H9 (cell line): ENCODE measurements around the gene MPPE1. TPM values are rescaled to one million over a fixed set of nuclear protein-coding genes. Genes with fewer than 3 reads are reported as not detected.
A peak's percentile ranks its signal among the peaks of the same experiment; 100 is the strongest.

Experiments used
- DNase-seq: peaks from one replicate; pipeline ENCODE4 v3.0.0-alpha.2; 2017
- H2AFZ ChIP-seq: one replicate; pipeline ENCODE4 v1.6.1; 2013; ENCODE audit warnings: mild to moderate bottlenecking, low read length, control low read depth, moderate library complexity
- H2AK5ac ChIP-seq: 2 replicates; pipeline ENCODE4 v1.6.1; 2013; ENCODE audit warnings: low read length, control low read depth, mixed read lengths; ENCODE audit not compliant: insufficient read length
- H2BK120ac ChIP-seq: one replicate; pipeline ENCODE4 v1.6.1; 2013; ENCODE audit warnings: low read depth, mild to moderate bottlenecking, low read length, control low read depth, inconsistent platforms; ENCODE audit not compliant: poor library complexity, severe bottlenecking
- H2BK12ac ChIP-seq: 2 replicates; pipeline ENCODE4 v1.6.1; 2013; ENCODE audit warnings: low read length, control low read depth, mixed read lengths, low read depth; ENCODE audit not compliant: insufficient read length
- H2BK15ac ChIP-seq: 2 replicates; pipeline ENCODE4 v1.6.1; 2013; ENCODE audit warnings: low read depth, low read length, control low read depth
- H2BK20ac ChIP-seq: one replicate; pipeline ENCODE4 v1.6.1; 2013; ENCODE audit warnings: low read depth, mild to moderate bottlenecking, low read length, control low read depth, inconsistent platforms; ENCODE audit not compliant: poor library complexity, severe bottlenecking
- H2BK5ac ChIP-seq: 2 replicates; pipeline ENCODE4 v1.6.1; 2013; ENCODE audit warnings: low read length, control low read depth, mixed read lengths; ENCODE audit not compliant: insufficient read length
- H3K14ac ChIP-seq: 2 replicates; pipeline ENCODE4 v1.6.1; 2013; ENCODE audit warnings: low read length, control low read depth; ENCODE audit not compliant: insufficient read depth
- H3K18ac ChIP-seq: 2 replicates; pipeline ENCODE4 v1.6.1; 2013; ENCODE audit warnings: low read depth, mild to moderate bottlenecking, mixed read lengths, low read length, control low read depth; ENCODE audit not compliant: insufficient read length
- H3K23ac ChIP-seq: 2 replicates; pipeline ENCODE4 v1.6.1; 2013; ENCODE audit warnings: low read length, control low read depth, mixed read lengths, low read depth; ENCODE audit not compliant: insufficient read length
- H3K23me2 ChIP-seq: 2 replicates; pipeline ENCODE4 v1.6.1; 2013; ENCODE audit warnings: low read depth, mild to moderate bottlenecking, mixed read lengths, low read length, control low read depth; ENCODE audit not compliant: insufficient read length, poor library complexity, severe bottlenecking
- H3K27ac ChIP-seq: 2 replicates; pipeline ENCODE4 v1.5.1; 2013; ENCODE audit warnings: low read length, control low read depth, mixed read lengths, low read depth; ENCODE audit not compliant: insufficient read length
- H3K27me3 ChIP-seq: 2 replicates; pipeline ENCODE4 v1.6.1; 2013; ENCODE audit warnings: low read length, control low read depth, inconsistent platforms; ENCODE audit not compliant: insufficient read depth
- H3K4ac ChIP-seq: 2 replicates; pipeline ENCODE4 v1.6.1; 2013; ENCODE audit warnings: low read depth, mild to moderate bottlenecking, control low read depth, inconsistent platforms, low read length, moderate library complexity
- H3K4me1 ChIP-seq: 2 replicates; pipeline ENCODE4 v1.6.1; 2013; ENCODE audit warnings: low read length, control low read depth, inconsistent platforms; ENCODE audit not compliant: insufficient read depth
- H3K4me2 ChIP-seq: 2 replicates; pipeline ENCODE4 v1.6.1; 2013; ENCODE audit warnings: low read length, control low read depth, mixed read lengths; ENCODE audit not compliant: insufficient read length, insufficient read depth
- H3K56ac ChIP-seq: 2 replicates; pipeline ENCODE4 v1.6.1; 2013; ENCODE audit warnings: low read depth, mild to moderate bottlenecking, mixed read lengths, low read length, control low read depth; ENCODE audit not compliant: insufficient read length
- H3K79me1 ChIP-seq: 2 replicates; pipeline ENCODE4 v1.6.1; 2013; ENCODE audit warnings: low read depth, mild to moderate bottlenecking, moderate library complexity, low read length, control low read depth, inconsistent platforms; ENCODE audit not compliant: insufficient read depth, poor library complexity, severe bottlenecking
- H3K79me2 ChIP-seq: 2 replicates; pipeline ENCODE4 v1.6.1; 2013; ENCODE audit warnings: low read length, control low read depth, inconsistent platforms; ENCODE audit not compliant: insufficient read depth
- H3K9ac ChIP-seq: 2 replicates; pipeline ENCODE4 v1.6.1; 2013; ENCODE audit warnings: low read length, control low read depth, mixed read lengths; ENCODE audit not compliant: insufficient read length; ENCODE audit errors: extremely low read depth
- H3K9me3 ChIP-seq: one replicate; pipeline ENCODE4 v1.6.1; 2013; ENCODE audit warnings: low read depth, low read length, inconsistent platforms; ENCODE audit not compliant: control insufficient read depth
- H3T11ph ChIP-seq: one replicate; pipeline ENCODE4 v1.6.1; 2013; ENCODE audit warnings: mild to moderate bottlenecking, low read length, control low read depth, inconsistent platforms
- H4K20me1 ChIP-seq: one replicate; pipeline ENCODE4 v1.6.1; 2013; ENCODE audit not compliant: control insufficient read depth, insufficient read length, insufficient read depth
- H4K5ac ChIP-seq: 2 replicates; pipeline ENCODE4 v1.6.1; 2013; ENCODE audit warnings: low read depth, mild to moderate bottlenecking, mixed read lengths, low read length, control low read depth; ENCODE audit not compliant: insufficient read length
- H4K8ac ChIP-seq: replicated peaks from 2 replicates; pipeline ENCODE4 v1.6.1; 2013; ENCODE audit warnings: low read length, control low read depth, mixed read lengths, low read depth; ENCODE audit not compliant: insufficient read length
- H4K91ac ChIP-seq: 2 replicates; pipeline ENCODE4 v1.6.1; 2013; ENCODE audit warnings: low read depth, mild to moderate bottlenecking, moderate library complexity, mixed read lengths, low read length, control low read depth; ENCODE audit not compliant: insufficient read length
- H3K27ac Mint-ChIP-seq, 3 experiments: 2 replicates in 2 of 3; 3 replicates in 1 of 3; pipeline ENCODE4 v1.8.0; 2020 to 2021; ENCODE audit warnings: mixed read lengths in 3 of 3, mild to moderate bottlenecking in 1 of 3, moderate library complexity in 1 of 3
- H3K27me3 Mint-ChIP-seq: 2 replicates; pipeline ENCODE4 v1.8.0; 2021; ENCODE audit warnings: low read depth, mild to moderate bottlenecking, moderate library complexity, mixed read lengths
- H3K36me3 Mint-ChIP-seq, 3 experiments: 2 replicates in 2 of 3; 3 replicates in 1 of 3; pipeline ENCODE4 v1.8.0; 2020 to 2021; ENCODE audit warnings: low read depth in 3 of 3, mixed read lengths in 3 of 3; ENCODE audit not compliant: insufficient read depth in 1 of 3
- H3K4me1 Mint-ChIP-seq, 2 experiments: 2 replicates each; pipeline ENCODE4 v1.8.0; 2020; ENCODE audit warnings: mixed read lengths in 2 of 2
- H3K4me3 Mint-ChIP-seq, 2 experiments: 2 replicates in 1 of 2; 3 replicates in 1 of 2; pipeline ENCODE4 v1.8.0; 2020 to 2021; ENCODE audit warnings: mild to moderate bottlenecking in 2 of 2, mixed read lengths in 2 of 2, moderate library complexity in 1 of 2
- H3K9me3 Mint-ChIP-seq, 2 experiments: 2 replicates in 1 of 2; 3 replicates in 1 of 2; pipeline ENCODE4 v1.8.0; 2020; ENCODE audit warnings: mild to moderate bottlenecking in 2 of 2, mixed read lengths in 2 of 2, moderate library complexity in 1 of 2
- CTCF ChIP-seq: fragments of 200-600 bp; sonication (generic); conservative IDR thresholded peaks from 3 replicates; pipeline ENCODE4 v1.8.0; 2021; ENCODE audit warnings: antibody characterized with exemption, mild to moderate bottlenecking
- WGBS: extraction: QIAGEN DNeasy Blood & Tissue Kit; methylation state at CpG from one replicate; pipeline ENCODE4 v1.1.7; 2013; ENCODE audit warnings: missing lambda C conversion rate, low lambda C conversion rate, mixed read lengths; ENCODE audit not compliant: insufficient read length; ENCODE audit errors: extremely low coverage; 5-methylcytosine and 5-hydroxymethylcytosine counted together
- total RNA-seq: library from RNA; stranded (reverse); gene quantifications from 2 replicates; pipeline ENCODE4 v1.2.1, GENCODE V29; 2021

MPPE1 gene
- total RNA-seq, 1 experiment from 2014 or later = 13.2 TPM

GRCh38 chr18:11956371-11957308 lies 48.5 kb upstream of the MPPE1 start:
- Histone ChIP-seq H3K4ac (no peak overlapping the region), H3K9me3 (no peaks in the 10 kb centered on the region), H2BK20ac (no peak overlapping the region), H3K79me1 (no peaks in the 10 kb centered on the region), H3K9ac (no peak overlapping the region), H2AK5ac (no peak overlapping the region), H3K18ac (no peak overlapping the region), H4K5ac (no peak overlapping the region), H3K23me2 (no peaks in the 10 kb centered on the region), H2BK5ac (no peak overlapping the region), H2AFZ (no peak overlapping the region), H3T11ph (no peak overlapping the region), H3K4me2 (no peak overlapping the region), H2BK15ac (no peak overlapping the region), H4K91ac (no peak overlapping the region), H3K27me3 (no peaks in the 10 kb centered on the region), H2BK120ac (no peak overlapping the region), H3K56ac (no peak overlapping the region), H3K4me1 (no peaks in the 10 kb centered on the region), H3K79me2 (no peaks in the 10 kb centered on the region), H4K8ac (no peak overlapping the region), H2BK12ac (no peak overlapping the region), H3K14ac (no peak overlapping the region), H3K23ac (no peak overlapping the region), H3K27ac (no peak overlapping the region), H4K20me1 (no peaks in the 10 kb centered on the region)
- Mint-ChIP-seq H3K4me3 (no peak overlapping the region; a peak in 1 of 5 replicates), H3K36me3 (peaks cover 3 to 19% (median 15%) of the 10 kb centered on the region in 3 experiments; a peak in 5 of 7 replicates), H3K27ac (no peak overlapping the region), H3K4me1 (peaks cover 17 to 22% of the 10 kb centered on the region in 2 experiments), H3K27me3 (peaks cover 1% of the 10 kb centered on the region; the same call in 1 of the 2 replicates), H3K9me3 (peaks cover 19 to 23% of the 10 kb centered on the region in 2 experiments; a peak in 4 of 5 replicates)
- peak; percentile 83 for DNase-seq
- WGBS = no CpG with 5 or more reads among the region's 10 CpGs
- no peak for TF ChIP-seq CTCF
